Subcutaneous adipose tissue (tissue), 4 donors: ENCODE data around the gene TMEM74B. TPM values are rescaled to one million over a fixed set of nuclear protein-coding genes. Genes with fewer than 3 reads are reported as not detected.

Source experiments
- CTCF ChIP-seq: fragments of 450-650 bp; IDR thresholded peaks from one replicate; pipeline ENCODE4 v1.5.1; 2016; ENCODE audit warnings: low read depth, mild to moderate bottlenecking, control low read depth, antibody characterized with exemption, moderate library complexity
- total RNA-seq, 4 donors: library from RNA; depleted of rRNA; stranded (reverse); fragments of >200 nt; gene quantifications; one replicate each; pipeline ENCODE4 v1.1.0, GENCODE V29; 2016

The TMEM74B gene
- total RNA-seq, 4 donors from 2014 or later, result 1.1 to 2.1 TPM; not detected in 2

GRCh38 chr20:1164871-1165270 lies 19.9 kb downstream of the TMEM74B start:
- TF ChIP-seq CTCF, result no peak

GRCh38 chr20:1163653-1164052 lies 21.1 kb downstream of the TMEM74B start:
- TF ChIP-seq CTCF, result no peak

GRCh38 chr20:1163105-1163504 lies 21.7 kb downstream of the TMEM74B start:
- TF ChIP-seq CTCF, result no peak

GRCh38 chr20:1160991-1161390 lies 23.8 kb downstream of the TMEM74B start:
- no peak for TF ChIP-seq CTCF

- no peak for TF ChIP-seq CTCF
Observed at GRCh38 chr20:1160496-1160895, 24.3 kb downstream of the TMEM74B start.

- TF ChIP-seq CTCF, result no peak
Observed at GRCh38 chr20:1155342-1155741, 29.4 kb downstream of the TMEM74B start.

GRCh38 chr20:1154691-1155090 lies 30.1 kb downstream of the TMEM74B start:
- no peak for TF ChIP-seq CTCF
